A549 (cell line): ENCODE results near the gene AGXT2. TPM values are rescaled to one million over a fixed set of nuclear protein-coding genes. Genes with fewer than 3 reads are reported as not detected.

Experiments
- ATAC-seq, 2 experiments: fragments of 200-7000 bp in 1 of 2; fragments of >200 bp in 1 of 2; cut with Nextera tagmentation in 1 of 2; cut with Tn5 transposase in 1 of 2; 3 replicates each; pipeline versions ENCODE4 v1.8.0 to v1.9.1; 2018 to 2020; ENCODE audit warnings: mild to moderate bottlenecking in 1 of 2, moderate library complexity in 1 of 2
- CTCF ChIA-PET: fragments of 300-600 bp; sonication (Branson Sonifier 250); formaldehyde crosslinking; extraction: SDS; loops from one replicate; lab custom pipeline; 2021; ENCODE audit warnings: antibody characterized with exemption, inconsistent platforms; lab: Yijun Ruan, JAX
- POLR2A ChIA-PET: fragments of 350-600 bp; formaldehyde crosslinking; extraction: SDS; loops from one replicate; lab custom pipeline; 2021; ENCODE audit warnings: antibody characterized with exemption, inconsistent platforms; lab: Yijun Ruan, JAX
- DNase-seq, 2 experiments: peaks; one replicate each; pipeline versions ENCODE4 v3.0.0 to v3.0.0-alpha.2; 2011 to 2016; ENCODE audit warnings: low read depth in 1 of 2, low spot score in 1 of 2
- FAIRE-seq: peaks from 2 replicates; lab custom pipeline; 2011; peaks lifted over from hg19 to GRCh38; lab: Jason Lieb, UNC
- H3K27ac ChIP-seq, 2 experiments: fragments of >200 bp; sonication (Bioruptor Twin); formaldehyde crosslinking; 3 replicates each; pipeline ENCODE4 v1.5.1; 2016 to 2017
- H3K4me1 ChIP-seq: fragments of >200 bp; sonication (Bioruptor Twin); formaldehyde crosslinking; 3 replicates; pipeline ENCODE4 v1.6.1; 2016
- H3K4me2 ChIP-seq: fragments of >200 bp; sonication (Bioruptor Twin); formaldehyde crosslinking; 3 replicates; pipeline ENCODE4 v1.6.1; 2016
- H3K4me3 ChIP-seq: fragments of >200 bp; sonication (Bioruptor Twin); formaldehyde crosslinking; 3 replicates; pipeline ENCODE4 v1.5.1; 2016
- H3K9me3 ChIP-seq: fragments of >200 bp; sonication (Bioruptor Twin); formaldehyde crosslinking; 3 replicates; pipeline ENCODE4 v1.6.1; 2016
- ATOH8 ChIP-seq: fragments of 250-450 bp; sonication (Bioruptor Pico); IDR thresholded peaks from 2 replicates; pipeline ENCODE4 v1.5.0; 2020; ENCODE audit warnings: low read depth, mild to moderate bottlenecking, moderate library complexity
- CBX8 ChIP-seq: fragments of 200-600 bp; sonication (generic); IDR thresholded peaks from 2 replicates; pipeline ENCODE4 v1.6.1; 2016
- EHMT2 ChIP-seq: fragments of 200-600 bp; sonication (generic); IDR thresholded peaks from 2 replicates; pipeline ENCODE4 v1.6.1; 2016; ENCODE audit warnings: antibody characterized with exemption, low read depth, mild to moderate bottlenecking, moderate library complexity
- EP300 ChIP-seq, 2 experiments: fragments of >200 bp; sonication (Bioruptor Twin); formaldehyde crosslinking; IDR thresholded peaks; 2 replicates in 1 of 2; 3 replicates in 1 of 2; pipeline ENCODE4 v1.6.1; 2016 to 2017
- FOSB ChIP-seq: fragments of 250-450 bp; sonication (Bioruptor Pico); IDR thresholded peaks from 2 replicates; pipeline ENCODE4 v1.5.0; 2020; ENCODE audit warnings: mild to moderate bottlenecking, moderate library complexity
- FOSL2 ChIP-seq, 2 experiments: fragments of 450-650 bp in 1 of 2; fragments of >200 bp in 1 of 2; sonication (Bioruptor Twin) in 1 of 2; formaldehyde crosslinking; IDR thresholded peaks; 2 replicates each; pipeline versions ENCODE4 v1.5.0 to v1.6.1; 2016 to 2020; ENCODE audit warnings: mild to moderate bottlenecking in 1 of 2, moderate library complexity in 1 of 2
- HEYL ChIP-seq: fragments of 250-450 bp; sonication (Bioruptor Pico); IDR thresholded peaks from 2 replicates; pipeline ENCODE4 v1.8.0; 2021; ENCODE audit warnings: mild to moderate bottlenecking, moderate library complexity
- HMGXB4 ChIP-seq: fragments of 250-450 bp; sonication (Bioruptor Pico); IDR thresholded peaks from 2 replicates; pipeline ENCODE4 v1.5.0; 2021; ENCODE audit warnings: mild to moderate bottlenecking, moderate library complexity, borderline replicate concordance
- HOXB5 ChIP-seq: fragments of 250-450 bp; sonication (Bioruptor Pico); IDR thresholded peaks from 2 replicates; pipeline ENCODE4 v1.5.0; 2020; ENCODE audit warnings: mild to moderate bottlenecking, moderate library complexity
- JUN ChIP-seq, 2 experiments: fragments of >200 bp; sonication (Bioruptor Twin); formaldehyde crosslinking; IDR thresholded peaks; 2 replicates in 1 of 2; 3 replicates in 1 of 2; pipeline ENCODE4 v1.6.1; 2016 to 2017
- KDM1A ChIP-seq: fragments of 200-600 bp; sonication (generic); IDR thresholded peaks from 2 replicates; pipeline ENCODE4 v1.6.1; 2016; ENCODE audit warnings: low read depth, mild to moderate bottlenecking
- MAFK ChIP-seq: fragments of 450-650 bp; IDR thresholded peaks from 2 replicates; pipeline ENCODE4 v1.6.1; 2014; ENCODE audit not compliant: partially characterized antibody
- NPAS2 ChIP-seq: fragments of 250-450 bp; sonication (Bioruptor Pico); IDR thresholded peaks from 2 replicates; pipeline ENCODE4 v1.8.0; 2022; ENCODE audit warnings: mild to moderate bottlenecking, moderate library complexity, borderline replicate concordance
- NR3C1 ChIP-seq: fragments of >200 bp; sonication (Bioruptor Twin); formaldehyde crosslinking; IDR thresholded peaks from 3 replicates; pipeline ENCODE4 v1.6.1; 2017
- PBX3 ChIP-seq: IDR thresholded peaks from 2 replicates; pipeline ENCODE4 v1.6.1; 2012
- PHF8 ChIP-seq: fragments of 200-600 bp; sonication (generic); IDR thresholded peaks from 2 replicates; pipeline ENCODE4 v1.6.1; 2016; ENCODE audit warnings: low read depth, mild to moderate bottlenecking, antibody characterized with exemption, moderate library complexity, borderline replicate concordance
- POLR2AphosphoS2 ChIP-seq: conservative IDR thresholded peaks from 2 replicates; pipeline ENCODE4 v1.6.1; 2012; ENCODE audit warnings: low read length, improper control_type of control experiment, inconsistent platforms
- REST ChIP-seq: fragments of 200-600 bp; sonication (generic); IDR thresholded peaks from 2 replicates; pipeline ENCODE4 v1.6.1; 2016; ENCODE audit warnings: antibody characterized with exemption, mild to moderate bottlenecking, moderate library complexity
- TFCP2L1 ChIP-seq: fragments of 250-450 bp; sonication (Bioruptor Pico); IDR thresholded peaks from 2 replicates; pipeline ENCODE4 v1.5.0; 2021; ENCODE audit warnings: mild to moderate bottlenecking
- ZC3H11A ChIP-seq: fragments of 450-650 bp; IDR thresholded peaks from 2 replicates; pipeline ENCODE4 v1.6.1; 2014; ENCODE audit warnings: antibody characterized with exemption, mild to moderate bottlenecking
- ZNF302 ChIP-seq: fragments of 250-450 bp; sonication (Bioruptor Pico); IDR thresholded peaks from 2 replicates; pipeline ENCODE4 v1.9.0; 2021; ENCODE audit warnings: inconsistent platforms, mild to moderate bottlenecking, moderate library complexity
- WGBS: methylation state at CpG from one replicate; pipeline ENCODE4 v1.1.6; 2017; ENCODE audit errors: missing lambda C conversion rate; 5-methylcytosine and 5-hydroxymethylcytosine counted together
- polyA plus RNA-seq, 4 experiments: library from polyadenylated mRNA; depleted of rRNA in 3 of 4; stranded (reverse); fragments of >200 nt; fragmentation: RNase III in 1 of 4; extraction: RNeasy Plus Mini Kit Qiagen cat#74134 plus additional on column Dnase treatment in 1 of 4; gene quantifications; 2 replicates in 3 of 4; 3 replicates in 1 of 4; pipeline ENCODE4 v1.2.3, GENCODE V29; 2011 to 2017

AGXT2 gene
- polyA plus RNA-seq, 2 of the 4 experiments (the other 2 are of a cell fraction) = not detected

- ATAC-seq (peak in 1 of 2 experiments; percentile 42; a peak in 4 of 6 replicates), DNase-seq (no peak), FAIRE-seq (no peak)
- peaks cover 23% of the 10 kb centered on the region for H3K9me3 ChIP-seq
- 6% methylated on average over 4 of the region's 4 CpGs for WGBS
- ChIA-PET CTCF (no interaction called here), POLR2A (no interaction called here)
- H3K27ac ChIP-seq = no peak overlapping the region
- H3K4me2 ChIP-seq = no peak overlapping the region
- no peak overlapping the region for H3K4me3 ChIP-seq
- H3K4me1 ChIP-seq = no peaks in the 10 kb centered on the region
- no peak for TF ChIP-seq REST
- no peak for TF ChIP-seq EP300 (IDR thresholded peaks at IDR 0.05)
- TF ChIP-seq PHF8 = no peak
- no peak for TF ChIP-seq HEYL (CRISPR knock-in tag)
- TF ChIP-seq CBX8 = no peak
- no peak for TF ChIP-seq TFCP2L1 (CRISPR knock-in tag)
- no peak for TF ChIP-seq HMGXB4 (CRISPR knock-in tag)
- no peak for TF ChIP-seq KDM1A
- TF ChIP-seq EHMT2 = no peak
- TF ChIP-seq NPAS2 (CRISPR knock-in tag) = no peak
- no peak for TF ChIP-seq HOXB5 (CRISPR knock-in tag)
- no peak for TF ChIP-seq PBX3
- TF ChIP-seq ZNF302 (CRISPR knock-in tag) = no peak
- no peak for TF ChIP-seq POLR2AphosphoS2
- TF ChIP-seq MAFK = no peak
- no peak for TF ChIP-seq ZC3H11A
Observed at GRCh38 chr5:34982823-34983222, 64.9 kb downstream of the AGXT2 start.

GRCh38 chr5:34978681-34979080, 69.1 kb downstream of the AGXT2 start:
- Histone ChIP-seq H3K27ac (no peak overlapping the region), H3K4me2 (no peak overlapping the region), H3K9me3 (no peaks in the 10 kb centered on the region), H3K4me1 (no peaks in the 10 kb centered on the region), H3K4me3 (no peak overlapping the region)
- DNase-seq = no peak
- no peak for FAIRE-seq
- TF ChIP-seq FOSB (CRISPR knock-in tag) = no peak
- TF ChIP-seq CBX8 = no peak
- no peak for TF ChIP-seq TFCP2L1 (CRISPR knock-in tag)
- TF ChIP-seq HMGXB4 (CRISPR knock-in tag) = no peak
- no peak for TF ChIP-seq FOSL2 (IDR thresholded peaks at IDR 0.05)
- no peak for TF ChIP-seq FOSL2 (CRISPR knock-in tag; IDR thresholded peaks at IDR 0.05)
- TF ChIP-seq NPAS2 (CRISPR knock-in tag) = no peak
- TF ChIP-seq ATOH8 (CRISPR knock-in tag) = no peak
- TF ChIP-seq JUN (IDR thresholded peaks at IDR 0.05) = no peak
- no peak for TF ChIP-seq NR3C1
- ChIA-PET POLR2A (no interaction called here), CTCF (interaction anchor here (4.5 kb wide), 1 partner anchor 24 kb away, joined by 25 read pairs; no protein-coding TSS in a partner anchor)
- no peak for ATAC-seq
- 26% methylated on average over 4 of the region's 4 CpGs for WGBS
